AG08396 (cell line): ENCODE data around the gene MAGEF1.

Source experiments
- DNase-seq: peaks from one replicate; pipeline ENCODE4 v3.0.0; 2012; ENCODE audit warnings: low spot score, mixed read lengths

Gene MAGEF1

DNA sequence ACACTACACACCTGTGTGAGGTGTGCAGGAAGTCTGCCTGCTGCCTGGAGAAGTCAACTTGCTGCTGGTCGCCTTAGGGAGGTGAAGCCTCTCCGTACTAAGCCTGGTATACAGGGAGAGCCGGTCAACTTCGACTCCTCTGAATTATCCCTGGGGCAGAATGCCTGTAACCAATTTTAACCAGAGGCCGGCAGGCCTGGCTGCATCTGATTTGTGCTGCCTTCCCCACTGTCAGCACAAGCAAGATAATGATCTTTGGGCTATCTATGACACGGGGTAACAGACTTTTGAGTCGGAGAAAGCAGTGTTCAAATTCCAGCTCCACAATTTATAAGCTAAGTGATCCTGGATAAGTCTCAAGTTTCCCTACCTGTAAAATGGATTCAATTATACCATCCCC lies 42.3 kb downstream of the MAGEF1 start:
- DNase-seq: no peak

DNA sequence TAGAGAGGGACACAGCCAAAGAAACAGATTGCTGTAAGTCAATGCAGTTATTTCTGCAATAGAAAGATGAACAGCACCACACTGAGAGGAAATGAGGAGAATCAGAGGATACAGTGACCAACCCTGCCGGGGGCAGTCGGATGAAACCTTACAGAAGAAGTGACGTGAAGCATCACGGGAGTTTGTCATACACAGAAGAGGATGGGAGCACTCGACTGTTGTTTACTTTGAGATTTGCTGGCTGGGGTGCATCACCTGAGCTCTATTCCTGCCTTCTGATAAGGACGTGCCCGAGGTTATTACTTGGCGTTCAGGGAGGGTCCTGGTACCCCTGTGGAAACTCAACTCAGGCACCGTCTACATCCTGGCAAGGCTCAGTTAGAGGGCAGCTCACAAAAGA lies 45.4 kb downstream of the MAGEF1 start:
- no peak for DNase-seq

DNA sequence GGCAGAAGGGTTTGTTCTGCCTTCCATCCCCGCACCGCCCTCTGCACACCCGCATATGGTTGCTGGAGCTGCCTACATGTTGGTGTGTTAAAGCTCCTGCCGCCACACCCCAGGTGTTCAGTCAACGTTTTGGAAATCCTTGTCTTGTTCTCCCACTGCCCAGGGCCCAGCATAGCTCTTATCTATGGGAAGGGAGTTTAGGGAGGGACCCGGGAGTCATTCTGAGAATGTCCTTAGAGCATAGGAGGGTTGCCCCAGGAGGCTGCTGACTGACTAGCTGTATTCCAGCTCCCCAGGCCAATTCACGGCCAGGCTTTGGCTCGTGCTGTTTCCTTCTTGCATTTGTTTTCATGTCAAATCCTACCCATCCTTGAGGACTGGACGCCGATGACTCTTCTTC lies 46.8 kb downstream of the MAGEF1 start:
- DNase-seq: no peak

DNA sequence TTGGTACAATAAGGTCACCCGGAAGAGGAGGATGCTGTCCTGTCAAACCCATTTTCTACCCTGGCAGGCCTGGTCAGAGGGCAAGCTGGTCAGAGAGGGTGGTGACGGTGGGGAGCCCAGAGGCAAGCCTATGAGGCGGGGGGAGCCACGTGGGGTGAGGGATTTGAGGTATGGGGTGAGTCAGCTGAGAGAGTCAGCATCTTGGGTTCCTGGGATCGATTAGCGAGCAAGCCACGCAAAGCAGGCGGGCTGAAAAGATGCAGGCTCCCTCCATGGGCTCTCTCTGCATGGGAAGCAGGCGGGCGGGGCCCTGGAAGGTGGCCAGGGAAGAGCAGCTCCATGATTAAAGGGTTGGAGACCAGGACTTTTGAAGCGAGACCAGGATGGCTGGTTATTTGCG lies 48.1 kb downstream of the MAGEF1 start:
- no peak for DNase-seq

DNA sequence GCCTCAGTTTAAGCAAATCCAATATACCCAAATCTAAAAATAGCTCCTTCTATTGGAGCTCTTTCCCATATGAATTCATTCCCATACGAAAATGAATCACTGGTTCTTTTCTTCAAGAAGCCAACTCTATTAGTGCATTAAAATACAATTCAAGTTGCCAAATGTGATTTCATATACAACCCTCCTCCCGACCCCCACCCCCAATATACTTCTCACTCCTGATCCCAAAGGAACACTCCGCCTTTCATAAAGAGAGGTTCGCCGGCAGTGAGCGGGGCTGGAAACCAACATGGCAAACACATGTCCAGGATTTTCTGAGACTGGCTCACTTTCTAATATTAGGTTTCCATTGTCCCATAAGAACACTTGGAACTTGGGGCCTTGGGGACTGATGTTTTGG lies 48.5 kb downstream of the MAGEF1 start:
- no peak for DNase-seq

DNA sequence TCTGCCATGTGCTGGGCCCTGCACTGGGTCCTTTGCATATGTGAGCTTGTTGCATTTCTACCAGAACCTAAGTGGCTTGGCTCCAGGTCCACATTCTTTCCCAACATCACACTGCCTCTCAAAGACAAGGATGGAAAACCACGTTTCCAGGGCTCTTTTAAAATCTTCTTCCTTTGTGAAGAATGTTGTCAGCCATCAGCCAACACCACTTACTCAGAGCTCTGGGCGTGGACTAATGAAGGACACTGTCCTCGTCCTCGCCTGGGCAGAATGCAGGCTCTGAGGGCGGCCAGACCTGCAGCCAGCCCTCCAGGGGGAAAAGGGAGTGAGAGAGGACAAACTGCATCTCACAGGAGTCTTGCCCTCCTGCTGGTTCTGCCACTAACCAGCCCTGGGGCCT lies 49.7 kb downstream of the MAGEF1 start:
- no peak for DNase-seq

DNA sequence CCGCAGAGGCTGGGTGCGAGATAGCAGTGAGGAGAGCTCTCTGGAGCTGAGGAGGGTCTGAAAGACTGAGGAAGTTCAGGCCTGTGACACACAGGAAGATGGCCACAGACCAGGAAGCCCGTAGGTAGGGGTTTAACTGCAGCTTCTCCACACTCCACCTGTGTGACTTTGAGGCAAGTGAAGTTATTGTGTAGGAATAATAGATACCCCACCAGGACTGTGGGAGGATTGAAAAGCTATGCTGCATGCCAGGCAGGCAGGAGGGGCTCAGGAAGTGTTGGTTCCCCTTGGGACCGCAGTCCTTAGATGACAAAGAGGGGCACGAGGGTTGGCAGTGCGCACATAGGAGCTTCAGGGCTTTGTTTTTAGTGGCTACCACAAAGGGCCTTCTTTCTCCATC lies 50.9 kb downstream of the MAGEF1 start:
- no peak for DNase-seq
